ENCODE results near the gene SDCBP2. TPM values are rescaled to one million over a fixed set of nuclear protein-coding genes. Genes with fewer than 3 reads are reported as not detected.

SDCBP2 gene
- total and polyA plus RNA-seq, 2 of the 13 experiments (the other 11 are each of a cell fraction or from before 2014, with no cell fraction given): 1.2 to 2.4 TPM

GRCh38 chr20:1287787-1288569 is 41.0 kb downstream of the SDCBP2 start:
- H3K79me2 ChIP-seq (ENCODE audit: insufficient read depth, low read length): no peaks in the 10 kb centered on the region
- ChIA-PET CTCF (ENCODE audit: low intra/inter-chr PET ratio, low total read pairs) (no interaction called here), POLR2A (no interaction called here)
- 31% methylated on average over 11 of the region's 11 CpGs for WGBS (ENCODE audit: low lambda C conversion rate)
- no TSS peak for BruUV-seq (replicated peaks)
- intact Hi-C loops (cut with micrococcal nuclease; ENCODE audit: unreplicated experiment) (no loop called here), in situ Hi-C loops (cut with HindIII; ENCODE audit: extremely low pct_ligation_motif_present, low pct_unique_long_range_greater_than_20kb) (no loop called here)
- H3K36me3 ChIP-seq (replicated peaks in 1 of 2; ENCODE audit: control insufficient read depth in 1 of 2, insufficient read depth in 2 of 2, low read length in 2 of 2): no peaks in the 10 kb centered on the region
- ATAC-seq: no peak
- no peak for FAIRE-seq
- H3K9me3 ChIP-seq (ENCODE audit: low read length): no peaks in the 10 kb centered on the region
- no peak overlapping the region for H3K4me3 ChIP-seq (replicated peaks in 1 of 3; ENCODE audit: insufficient read depth in 1 of 3, low read depth in 2 of 3, low read length in 3 of 3)
- no peaks in the 10 kb centered on the region for H3K4me1 ChIP-seq (ENCODE audit: insufficient read depth, low read length)
- no peak overlapping the region for H3K9ac ChIP-seq (ENCODE audit: insufficient read depth, low read depth, low read length)
- no peak for DNase-seq (ENCODE audit: low spot score)
- no peak overlapping the region for H3K27ac ChIP-seq (ENCODE audit: extremely low read length, insufficient read depth, low read length)
- no peak overlapping the region for H2AFZ ChIP-seq (ENCODE audit: low read length)
- H3K4me2 ChIP-seq (ENCODE audit: low read depth, low read length): no peak overlapping the region
- no peaks in the 10 kb centered on the region for H4K20me1 ChIP-seq (ENCODE audit: insufficient read depth, low read length)
- H3K27me3 ChIP-seq (ENCODE audit: control insufficient read depth in 1 of 2, insufficient read depth in 2 of 2, low read length in 2 of 2): peaks cover 6 to 40% of the 10 kb centered on the region in 2 experiments; a peak in 4 of 5 replicates
- no peak for TF ChIP-seq ZFP82 (CRISPR knock-in tag; IDR thresholded peaks at IDR 0.05; ENCODE audit: borderline replicate concordance)
- TF ChIP-seq IKZF1 (IDR thresholded peaks at IDR 0.05): no peak
- TF ChIP-seq HNRNPLL (IDR thresholded peaks at IDR 0.05; ENCODE audit: low read depth, low read length, poor library complexity, severe bottlenecking): no peak
- TF ChIP-seq PITX1 (CRISPR knock-in tag; IDR thresholded peaks at IDR 0.05): no peak
- no peak for TF ChIP-seq KLF16 (CRISPR knock-in tag; IDR thresholded peaks at IDR 0.05)
- TF ChIP-seq ZBTB10 (CRISPR knock-in tag; IDR thresholded peaks at IDR 0.05; ENCODE audit: borderline replicate concordance): no peak
- TF ChIP-seq HNF1B (CRISPR knock-in tag; IDR thresholded peaks at IDR 0.05): no peak
- no peak for TF ChIP-seq MED8 (CRISPR knock-in tag; IDR thresholded peaks at IDR 0.05; ENCODE audit: insufficient replicate concordance)
- no peak for TF ChIP-seq ZNF496 (CRISPR knock-in tag; IDR thresholded peaks at IDR 0.05; ENCODE audit: insufficient replicate concordance)
- no peak for TF ChIP-seq ZFP1 (CRISPR knock-in tag; IDR thresholded peaks at IDR 0.05)
- TF ChIP-seq ZNF230 (CRISPR knock-in tag; IDR thresholded peaks at IDR 0.05): no peak
